Measurements from ENCODE around the gene ANKRD6. TPM values are rescaled to one million over a fixed set of nuclear protein-coding genes. Genes with fewer than 3 reads are reported as not detected.

ANKRD6 gene
- total RNA-seq, 1 experiment from 2014 or later, result 13.9 TPM

DNA sequence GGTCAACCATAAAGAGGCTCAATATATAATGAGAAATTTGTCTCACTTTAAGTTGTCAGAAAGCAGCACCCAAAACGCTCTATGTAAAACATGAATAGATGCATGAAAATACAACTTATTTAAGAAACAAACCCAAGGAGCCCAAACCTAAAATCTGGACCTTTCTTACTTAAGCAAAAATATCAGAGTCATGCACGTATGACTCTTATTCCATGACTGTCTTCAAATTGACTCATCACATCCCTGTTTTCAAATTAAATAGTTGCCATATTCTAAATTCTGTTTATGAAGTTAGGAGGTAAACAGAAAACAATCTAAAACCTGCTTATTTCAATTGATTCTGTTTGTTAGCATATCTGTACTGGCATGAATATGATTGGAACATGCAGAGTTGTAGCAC, 42.1 kb downstream of the ANKRD6 start (continued):
- TF ChIP-seq, protein P1, sequence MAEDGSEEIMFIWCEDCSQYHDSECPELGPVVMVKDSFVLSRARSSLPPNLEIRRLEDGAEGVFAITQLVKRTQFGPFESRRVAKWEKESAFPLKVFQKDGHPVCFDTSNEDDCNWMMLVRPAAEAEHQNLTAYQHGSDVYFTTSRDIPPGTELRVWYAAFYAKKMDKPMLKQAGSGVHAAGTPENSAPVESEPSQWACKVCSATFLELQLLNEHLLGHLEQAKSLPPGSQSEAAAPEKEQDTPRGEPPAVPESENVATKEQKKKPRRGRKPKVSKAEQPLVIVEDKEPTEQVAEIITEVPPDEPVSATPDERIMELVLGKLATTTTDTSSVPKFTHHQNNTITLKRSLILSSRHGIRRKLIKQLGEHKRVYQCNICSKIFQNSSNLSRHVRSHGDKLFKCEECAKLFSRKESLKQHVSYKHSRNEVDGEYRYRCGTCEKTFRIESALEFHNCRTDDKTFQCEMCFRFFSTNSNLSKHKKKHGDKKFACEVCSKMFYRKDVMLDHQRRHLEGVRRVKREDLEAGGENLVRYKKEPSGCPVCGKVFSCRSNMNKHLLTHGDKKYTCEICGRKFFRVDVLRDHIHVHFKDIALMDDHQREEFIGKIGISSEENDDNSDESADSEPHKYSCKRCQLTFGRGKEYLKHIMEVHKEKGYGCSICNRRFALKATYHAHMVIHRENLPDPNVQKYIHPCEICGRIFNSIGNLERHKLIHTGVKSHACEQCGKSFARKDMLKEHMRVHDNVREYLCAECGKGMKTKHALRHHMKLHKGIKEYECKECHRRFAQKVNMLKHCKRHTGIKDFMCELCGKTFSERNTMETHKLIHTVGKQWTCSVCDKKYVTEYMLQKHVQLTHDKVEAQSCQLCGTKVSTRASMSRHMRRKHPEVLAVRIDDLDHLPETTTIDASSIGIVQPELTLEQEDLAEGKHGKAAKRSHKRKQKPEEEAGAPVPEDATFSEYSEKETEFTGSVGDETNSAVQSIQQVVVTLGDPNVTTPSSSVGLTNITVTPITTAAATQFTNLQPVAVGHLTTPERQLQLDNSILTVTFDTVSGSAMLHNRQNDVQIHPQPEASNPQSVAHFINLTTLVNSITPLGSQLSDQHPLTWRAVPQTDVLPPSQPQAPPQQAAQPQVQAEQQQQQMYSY (CRISPR knock-in tag; IDR thresholded peaks at IDR 0.05), result no peak
- TF ChIP-seq, protein P2, sequence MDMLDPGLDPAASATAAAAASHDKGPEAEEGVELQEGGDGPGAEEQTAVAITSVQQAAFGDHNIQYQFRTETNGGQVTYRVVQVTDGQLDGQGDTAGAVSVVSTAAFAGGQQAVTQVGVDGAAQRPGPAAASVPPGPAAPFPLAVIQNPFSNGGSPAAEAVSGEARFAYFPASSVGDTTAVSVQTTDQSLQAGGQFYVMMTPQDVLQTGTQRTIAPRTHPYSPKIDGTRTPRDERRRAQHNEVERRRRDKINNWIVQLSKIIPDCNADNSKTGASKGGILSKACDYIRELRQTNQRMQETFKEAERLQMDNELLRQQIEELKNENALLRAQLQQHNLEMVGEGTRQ (CRISPR knock-in tag; IDR thresholded peaks at IDR 0.05), result no peak

DNA sequence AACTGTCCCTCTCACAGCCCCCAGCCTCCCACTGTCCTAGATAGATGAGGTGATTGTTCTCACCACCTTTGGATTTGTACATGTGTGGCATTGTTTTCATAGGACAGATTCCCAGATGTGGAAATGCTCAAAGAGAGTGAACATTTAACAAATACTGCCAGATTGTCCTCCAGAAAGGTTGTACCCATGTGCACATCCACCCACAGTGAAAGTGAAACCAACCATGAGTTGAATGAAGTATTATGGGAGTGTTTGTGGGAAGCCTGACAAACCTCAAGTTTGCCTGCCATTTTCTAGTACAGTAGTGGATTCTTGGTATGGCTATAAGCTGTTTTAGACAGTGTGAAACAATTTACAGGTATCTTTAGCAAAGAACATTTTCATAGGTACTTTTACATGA, 42.7 kb downstream of the ANKRD6 start:
- ChIA-PET CTCF (no interaction called here), POLR2A (no interaction called here)
- no peaks in the 10 kb centered on the region for H3K27me3 Mint-ChIP-seq (ENCODE audit: low read depth)
- ATAC-seq (no peak), DNase-seq (ENCODE audit: low spot score) (no peak)
- no peak overlapping the region for H3K27ac Mint-ChIP-seq
- H3K9me3 Mint-ChIP-seq, result 0 out of 2 replicates have a peak, but pooled peaks cover 3% of the 10 kb centered on the region
- H3K36me3 Mint-ChIP-seq, result no peaks in the 10 kb centered on the region
- no peak overlapping the region for H3K4me3 Mint-ChIP-seq
- TF ChIP-seq, protein P3, sequence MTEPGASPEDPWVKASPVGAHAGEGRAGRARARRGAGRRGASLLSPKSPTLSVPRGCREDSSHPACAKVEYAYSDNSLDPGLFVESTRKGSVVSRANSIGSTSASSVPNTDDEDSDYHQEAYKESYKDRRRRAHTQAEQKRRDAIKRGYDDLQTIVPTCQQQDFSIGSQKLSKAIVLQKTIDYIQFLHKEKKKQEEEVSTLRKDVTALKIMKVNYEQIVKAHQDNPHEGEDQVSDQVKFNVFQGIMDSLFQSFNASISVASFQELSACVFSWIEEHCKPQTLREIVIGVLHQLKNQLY (CRISPR knock-in tag; IDR thresholded peaks at IDR 0.05), result no peak
- TF ChIP-seq, protein P4, sequence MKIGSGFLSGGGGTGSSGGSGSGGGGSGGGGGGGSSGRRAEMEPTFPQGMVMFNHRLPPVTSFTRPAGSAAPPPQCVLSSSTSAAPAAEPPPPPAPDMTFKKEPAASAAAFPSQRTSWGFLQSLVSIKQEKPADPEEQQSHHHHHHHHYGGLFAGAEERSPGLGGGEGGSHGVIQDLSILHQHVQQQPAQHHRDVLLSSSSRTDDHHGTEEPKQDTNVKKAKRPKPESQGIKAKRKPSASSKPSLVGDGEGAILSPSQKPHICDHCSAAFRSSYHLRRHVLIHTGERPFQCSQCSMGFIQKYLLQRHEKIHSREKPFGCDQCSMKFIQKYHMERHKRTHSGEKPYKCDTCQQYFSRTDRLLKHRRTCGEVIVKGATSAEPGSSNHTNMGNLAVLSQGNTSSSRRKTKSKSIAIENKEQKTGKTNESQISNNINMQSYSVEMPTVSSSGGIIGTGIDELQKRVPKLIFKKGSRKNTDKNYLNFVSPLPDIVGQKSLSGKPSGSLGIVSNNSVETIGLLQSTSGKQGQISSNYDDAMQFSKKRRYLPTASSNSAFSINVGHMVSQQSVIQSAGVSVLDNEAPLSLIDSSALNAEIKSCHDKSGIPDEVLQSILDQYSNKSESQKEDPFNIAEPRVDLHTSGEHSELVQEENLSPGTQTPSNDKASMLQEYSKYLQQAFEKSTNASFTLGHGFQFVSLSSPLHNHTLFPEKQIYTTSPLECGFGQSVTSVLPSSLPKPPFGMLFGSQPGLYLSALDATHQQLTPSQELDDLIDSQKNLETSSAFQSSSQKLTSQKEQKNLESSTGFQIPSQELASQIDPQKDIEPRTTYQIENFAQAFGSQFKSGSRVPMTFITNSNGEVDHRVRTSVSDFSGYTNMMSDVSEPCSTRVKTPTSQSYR (CRISPR knock-in tag; IDR thresholded peaks at IDR 0.05), result no peak
- TF ChIP-seq, protein P5, sequence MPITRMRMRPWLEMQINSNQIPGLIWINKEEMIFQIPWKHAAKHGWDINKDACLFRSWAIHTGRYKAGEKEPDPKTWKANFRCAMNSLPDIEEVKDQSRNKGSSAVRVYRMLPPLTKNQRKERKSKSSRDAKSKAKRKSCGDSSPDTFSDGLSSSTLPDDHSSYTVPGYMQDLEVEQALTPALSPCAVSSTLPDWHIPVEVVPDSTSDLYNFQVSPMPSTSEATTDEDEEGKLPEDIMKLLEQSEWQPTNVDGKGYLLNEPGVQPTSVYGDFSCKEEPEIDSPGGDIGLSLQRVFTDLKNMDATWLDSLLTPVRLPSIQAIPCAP (CRISPR knock-in tag; IDR thresholded peaks at IDR 0.05), result no peak
- TF ChIP-seq CBFB (CRISPR knock-in tag; IDR thresholded peaks at IDR 0.05; ENCODE audit: low read depth) (no peak), MYBL2 (CRISPR knock-in tag; IDR thresholded peaks at IDR 0.05) (no peak), FOXK1 (CRISPR knock-in tag; IDR thresholded peaks at IDR 0.05) (no peak)
- TF ChIP-seq, protein P6, sequence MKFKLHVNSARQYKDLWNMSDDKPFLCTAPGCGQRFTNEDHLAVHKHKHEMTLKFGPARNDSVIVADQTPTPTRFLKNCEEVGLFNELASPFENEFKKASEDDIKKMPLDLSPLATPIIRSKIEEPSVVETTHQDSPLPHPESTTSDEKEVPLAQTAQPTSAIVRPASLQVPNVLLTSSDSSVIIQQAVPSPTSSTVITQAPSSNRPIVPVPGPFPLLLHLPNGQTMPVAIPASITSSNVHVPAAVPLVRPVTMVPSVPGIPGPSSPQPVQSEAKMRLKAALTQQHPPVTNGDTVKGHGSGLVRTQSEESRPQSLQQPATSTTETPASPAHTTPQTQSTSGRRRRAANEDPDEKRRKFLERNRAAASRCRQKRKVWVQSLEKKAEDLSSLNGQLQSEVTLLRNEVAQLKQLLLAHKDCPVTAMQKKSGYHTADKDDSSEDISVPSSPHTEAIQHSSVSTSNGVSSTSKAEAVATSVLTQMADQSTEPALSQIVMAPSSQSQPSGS (CRISPR knock-in tag; IDR thresholded peaks at IDR 0.05; ENCODE audit: borderline replicate concordance, low read depth), result no peak
- peaks cover 8% of the 10 kb centered on the region for H3K4me1 Mint-ChIP-seq

DNA sequence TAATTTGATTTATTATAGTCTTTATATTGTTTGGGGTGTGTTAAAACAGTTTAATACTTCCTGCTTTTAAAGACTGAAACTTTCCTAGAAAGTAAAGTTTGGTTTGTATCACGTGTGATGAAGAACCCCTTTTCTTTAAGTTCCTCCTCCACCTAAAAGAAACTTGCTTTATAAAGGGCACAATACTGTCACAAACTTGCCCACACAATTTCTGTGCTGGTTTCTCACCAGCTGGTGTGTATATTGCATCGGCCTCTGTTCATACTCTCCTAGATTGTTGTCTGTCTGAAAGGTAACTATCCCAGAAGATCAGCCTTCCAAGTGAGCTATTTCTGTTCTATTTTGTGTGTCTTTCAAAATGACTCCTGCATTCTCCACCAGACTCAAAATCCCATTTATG, 46.9 kb downstream of the ANKRD6 start:
- CTCF ChIA-PET, result no interaction called here
- Mint-ChIP-seq H3K4me3 (no peak overlapping the region), H3K9me3 (0 out of 2 replicates have a peak, but pooled peaks cover 3% of the 10 kb centered on the region), H3K36me3 (no peaks in the 10 kb centered on the region), H3K27me3 (ENCODE audit: low read depth) (no peaks in the 10 kb centered on the region; the same call in 1 of the 2 replicates), H3K4me1 (peaks cover 33% of the 10 kb centered on the region), H3K27ac (no peak overlapping the region; the same call in 1 of the 2 replicates)
- DNase-seq (ENCODE audit: low spot score) (no peak), ATAC-seq (no peak)
- POLR2A ChIA-PET, result no interaction called here
- TF ChIP-seq TP53 (CRISPR knock-in tag; IDR thresholded peaks at IDR 0.05) (no peak), ZNF416 (CRISPR knock-in tag; IDR thresholded peaks at IDR 0.05) (no peak), NFATC4 (CRISPR knock-in tag; IDR thresholded peaks at IDR 0.05) (no peak), ZNF121 (CRISPR knock-in tag; IDR thresholded peaks at IDR 0.05) (no peak), MXD4 (CRISPR knock-in tag; IDR thresholded peaks at IDR 0.05; ENCODE audit: borderline replicate concordance) (no peak), ZNF671 (CRISPR knock-in tag; IDR thresholded peaks at IDR 0.05) (no peak), SMAD3 (CRISPR knock-in tag; IDR thresholded peaks at IDR 0.05; ENCODE audit: borderline replicate concordance) (no peak)
- TF ChIP-seq, protein P7, sequence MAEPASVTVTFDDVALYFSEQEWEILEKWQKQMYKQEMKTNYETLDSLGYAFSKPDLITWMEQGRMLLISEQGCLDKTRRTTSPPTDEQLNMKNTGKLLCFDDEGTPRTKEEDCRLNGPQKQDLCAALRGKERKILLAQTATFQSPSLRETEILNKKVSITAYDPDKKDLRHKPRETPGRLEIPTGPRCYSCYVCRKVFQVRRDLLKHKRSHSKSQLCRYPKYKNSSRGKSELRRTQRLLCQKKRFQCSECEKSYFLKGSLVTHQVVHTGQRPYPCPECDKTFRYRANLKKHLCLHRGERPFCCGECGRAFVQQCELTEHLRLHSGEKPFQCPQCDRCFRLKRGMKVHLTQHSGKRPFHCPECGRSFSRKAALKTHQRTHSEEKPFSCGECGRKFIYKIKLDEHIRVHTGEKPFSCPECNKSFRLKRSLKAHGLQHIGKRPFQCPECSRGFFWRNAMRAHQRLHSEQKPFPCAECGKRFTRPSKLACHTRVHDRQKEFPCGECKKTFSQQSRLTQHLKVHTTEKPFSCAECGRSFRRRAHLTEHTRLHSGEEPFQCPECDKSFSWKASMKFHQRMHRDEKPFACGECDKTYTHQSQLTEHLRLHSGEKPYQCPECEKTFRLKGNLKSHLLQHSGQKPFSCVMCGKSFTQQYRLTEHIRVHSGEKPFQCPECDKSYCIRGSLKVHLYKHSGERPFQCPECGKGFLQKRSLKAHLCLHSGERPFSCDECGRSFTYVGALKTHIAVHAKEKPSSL (CRISPR knock-in tag; conservative IDR thresholded peaks at IDR 0.05), result no peak
- TF ChIP-seq, protein P8, sequence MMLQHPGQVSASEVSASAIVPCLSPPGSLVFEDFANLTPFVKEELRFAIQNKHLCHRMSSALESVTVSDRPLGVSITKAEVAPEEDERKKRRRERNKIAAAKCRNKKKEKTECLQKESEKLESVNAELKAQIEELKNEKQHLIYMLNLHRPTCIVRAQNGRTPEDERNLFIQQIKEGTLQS (CRISPR knock-in tag; conservative IDR thresholded peaks at IDR 0.05), result no peak
